DLD1 (cell line): Measurements from ENCODE around the gene CORIN.
"Not testable (repeated sequence)": the region's sequence is repeated elsewhere in the genome, so short reads cannot be mapped to it uniquely, and the experiment has no call there.

ENCODE experiments used
- in situ Hi-C: cut with HindIII; loops from 2 replicates; pipeline ENCODE4 v1.10.0; 2017; ENCODE audit warnings: low sequenced_read_pairs

The CORIN gene

DNA sequence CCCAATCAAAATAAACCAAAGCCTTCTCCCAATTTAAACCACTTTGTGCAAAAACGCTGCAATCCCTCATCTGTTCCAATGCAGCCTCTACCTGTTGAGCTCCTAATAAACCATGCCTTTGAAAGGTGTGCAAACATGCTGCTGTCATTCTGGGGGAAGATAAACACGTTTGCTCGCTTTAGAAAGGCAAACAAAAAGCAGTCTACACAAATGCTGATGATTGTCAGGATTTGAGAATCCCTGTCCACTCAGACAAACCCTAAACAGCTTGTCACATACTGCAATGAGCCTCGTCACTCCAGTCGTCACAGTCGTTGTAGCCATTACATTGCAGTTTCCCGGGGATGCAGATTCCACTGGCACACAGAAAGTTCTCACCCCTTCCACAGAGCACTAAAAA, 145.2 kb downstream of the CORIN start:
- in situ Hi-C loops = no loop called here

DNA sequence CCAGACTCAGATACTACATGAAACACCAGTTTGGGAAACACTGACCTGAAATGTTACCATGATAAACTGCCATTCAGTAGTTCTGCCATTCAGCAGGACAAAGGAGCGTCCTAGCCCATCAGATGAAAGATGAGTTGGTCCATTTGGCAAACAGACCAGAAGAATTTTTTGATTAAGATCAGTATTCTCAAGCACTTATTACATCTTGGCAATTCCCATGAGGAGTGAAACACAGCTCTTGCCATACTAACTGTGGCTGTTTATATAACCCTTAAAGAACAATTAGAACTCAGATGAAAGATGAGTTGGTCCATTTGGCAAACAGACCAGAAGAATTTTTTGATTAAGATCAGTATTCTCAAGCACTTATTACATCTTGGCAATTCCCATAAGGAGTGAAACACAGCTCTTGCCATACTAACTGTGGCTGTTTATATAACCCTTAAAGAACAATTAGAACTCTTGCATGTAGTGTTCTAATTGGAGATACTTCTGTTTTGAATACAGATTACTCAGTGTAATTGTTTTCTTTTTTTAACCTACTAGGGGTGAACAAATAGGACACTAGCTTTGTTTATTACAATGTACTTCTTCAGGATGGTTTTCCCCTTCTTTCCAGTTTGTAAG, 146.0 kb downstream of the CORIN start:
- in situ Hi-C loops = not testable (repeated sequence)

DNA sequence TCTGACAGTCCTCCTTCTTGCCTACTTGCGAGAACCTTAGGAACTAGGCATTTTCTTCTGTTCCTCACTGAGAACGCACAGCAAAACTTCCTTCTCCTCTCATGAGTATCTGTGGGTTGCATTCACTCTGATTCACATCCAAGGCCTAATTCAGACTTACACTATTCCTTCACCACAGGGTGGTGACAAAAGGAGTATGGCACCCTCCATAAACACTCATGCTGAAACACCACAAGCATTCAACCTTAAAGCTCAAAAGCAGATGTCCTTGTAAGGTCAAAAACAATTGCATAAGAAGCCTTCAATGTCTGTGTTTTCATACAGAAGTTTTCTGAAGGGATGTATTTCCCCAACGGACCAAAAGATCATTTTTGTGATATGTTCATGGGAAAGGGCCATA, 147.3 kb downstream of the CORIN start:
- in situ Hi-C loops = no loop called here

DNA sequence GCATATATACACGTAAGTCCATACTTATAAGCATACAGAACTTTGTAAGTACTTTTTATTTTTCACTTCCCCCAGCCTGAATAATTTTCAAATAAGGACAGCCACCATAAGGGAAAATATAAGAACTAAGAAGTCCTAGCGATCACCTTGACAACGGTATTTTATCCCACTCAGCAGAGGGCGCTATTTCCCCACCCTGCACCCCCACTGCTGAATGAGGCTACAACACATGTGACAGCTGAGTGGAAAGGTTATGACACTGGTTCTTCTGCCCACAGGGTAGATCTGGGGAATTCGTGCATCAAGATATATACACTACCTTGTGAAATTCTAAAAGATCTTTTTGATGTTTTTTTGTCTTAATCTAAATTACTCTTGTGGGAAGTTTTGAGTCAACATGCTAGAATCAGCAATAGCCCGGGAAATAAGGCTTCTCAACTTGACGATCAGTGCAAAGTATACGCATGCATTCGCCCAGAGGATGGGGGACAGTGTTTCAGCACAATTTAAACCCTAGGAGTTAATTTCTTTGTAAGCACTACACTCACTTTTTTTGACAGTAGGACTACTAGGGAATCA, 151.5 kb downstream of the CORIN start:
- in situ Hi-C loops = no loop called here

DNA sequence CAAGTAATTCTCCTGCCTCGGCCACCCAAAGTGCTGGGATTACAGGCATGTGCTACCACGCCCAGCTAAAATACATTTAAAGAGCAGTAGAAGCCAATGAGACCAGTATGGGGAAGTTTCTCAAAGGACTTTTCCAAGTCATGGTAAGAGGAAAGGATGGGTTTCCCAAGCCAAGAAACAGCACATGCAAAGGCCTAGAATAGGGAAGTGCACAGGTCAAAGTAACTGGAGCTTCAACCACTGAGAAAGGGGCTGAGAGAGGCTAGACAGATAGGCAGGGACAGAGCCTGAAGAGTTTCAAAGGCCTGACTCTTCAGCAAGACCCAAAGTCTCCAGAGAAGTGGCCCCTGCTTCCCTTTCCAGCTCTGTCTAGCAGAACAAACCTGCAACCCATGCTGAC, 162.1 kb downstream of the CORIN start:
- in situ Hi-C loops = no loop called here

DNA sequence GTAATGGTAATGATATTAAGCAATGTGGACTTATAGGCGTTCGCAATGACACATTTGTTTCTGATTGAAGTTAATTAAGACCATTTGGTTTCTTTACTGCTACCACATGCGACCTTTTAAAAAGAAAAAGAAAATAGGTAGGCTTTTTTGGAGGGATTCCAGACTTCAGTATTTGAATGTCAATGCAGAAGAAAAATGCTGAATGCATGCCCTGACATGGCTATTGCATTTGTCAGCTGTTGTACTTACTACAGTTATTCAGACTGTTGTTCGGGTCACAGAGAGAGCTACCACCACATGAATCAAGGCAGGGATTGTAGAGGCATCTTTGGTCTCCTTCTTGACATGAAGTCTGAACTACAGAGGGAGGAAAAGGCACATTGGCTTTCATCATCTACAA, 163.7 kb downstream of the CORIN start:
- in situ Hi-C loops = no loop called here

DNA sequence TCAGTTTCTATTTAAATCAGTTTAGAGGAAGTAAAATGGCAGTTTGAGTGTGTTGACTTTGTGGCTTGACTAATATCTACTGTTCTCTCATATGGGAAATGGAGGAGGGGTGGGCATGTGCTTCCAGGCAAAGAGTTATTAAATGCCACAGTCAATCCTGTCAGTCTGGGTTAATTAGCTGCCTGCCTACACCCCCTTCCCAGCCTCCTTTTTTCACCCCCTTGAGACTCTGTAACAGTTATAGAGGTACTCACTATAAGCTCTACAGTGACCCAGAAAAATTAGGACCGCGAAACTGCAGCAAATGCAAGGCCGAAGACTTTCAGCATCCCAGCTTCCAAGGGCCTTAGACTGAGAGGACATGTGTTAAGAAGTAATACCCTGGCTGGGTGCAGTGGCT, 165.2 kb downstream of the CORIN start:
- in situ Hi-C loops = no loop called here

DNA sequence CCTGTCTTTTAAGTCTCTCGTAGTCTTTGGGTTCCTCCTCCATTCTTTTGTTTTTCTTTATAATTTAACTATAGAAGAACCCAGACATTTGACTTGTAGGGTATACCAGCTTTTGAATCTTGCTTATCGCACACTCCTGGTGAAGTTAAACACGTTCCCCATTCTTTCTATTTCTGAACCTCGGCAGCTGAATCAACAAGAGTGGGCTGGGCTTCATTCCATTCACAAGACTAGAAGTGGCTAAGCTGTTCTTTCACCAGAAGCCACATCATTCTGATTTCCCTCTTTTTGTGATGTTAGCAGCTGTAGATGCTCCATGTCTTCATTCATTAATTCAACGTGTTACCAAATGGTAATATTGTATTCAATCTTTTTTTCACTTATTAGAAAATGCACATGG, 167.9 kb downstream of the CORIN start:
- in situ Hi-C loops = no loop called here

DNA sequence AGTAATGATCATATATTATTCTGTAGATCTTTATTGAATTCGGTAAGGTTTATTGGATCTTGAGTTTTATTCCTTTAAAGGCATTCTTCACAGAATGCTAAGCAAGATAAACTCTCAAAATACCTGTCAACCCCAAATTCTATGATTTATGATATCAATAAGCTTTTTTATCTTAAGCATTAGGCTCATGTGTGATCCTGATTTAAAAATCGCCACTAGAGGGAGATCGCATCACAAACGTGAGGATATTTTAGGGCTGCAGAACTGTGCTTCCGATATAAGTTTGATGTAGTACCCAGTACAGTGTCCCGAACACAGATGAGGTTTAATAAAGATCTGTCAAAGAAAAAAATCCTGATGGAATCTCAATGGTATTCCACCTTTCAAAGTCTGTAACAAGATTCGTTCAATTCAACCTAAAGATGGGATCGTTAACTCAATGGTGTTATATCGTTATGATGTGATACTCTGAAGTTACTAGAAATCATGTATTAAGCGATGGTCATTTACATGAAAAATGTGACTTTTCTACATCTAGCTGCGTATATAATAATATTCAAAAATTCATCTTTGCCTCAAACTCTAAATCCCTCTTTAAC, 169.0 kb downstream of the CORIN start:
- in situ Hi-C loops = no loop called here

DNA sequence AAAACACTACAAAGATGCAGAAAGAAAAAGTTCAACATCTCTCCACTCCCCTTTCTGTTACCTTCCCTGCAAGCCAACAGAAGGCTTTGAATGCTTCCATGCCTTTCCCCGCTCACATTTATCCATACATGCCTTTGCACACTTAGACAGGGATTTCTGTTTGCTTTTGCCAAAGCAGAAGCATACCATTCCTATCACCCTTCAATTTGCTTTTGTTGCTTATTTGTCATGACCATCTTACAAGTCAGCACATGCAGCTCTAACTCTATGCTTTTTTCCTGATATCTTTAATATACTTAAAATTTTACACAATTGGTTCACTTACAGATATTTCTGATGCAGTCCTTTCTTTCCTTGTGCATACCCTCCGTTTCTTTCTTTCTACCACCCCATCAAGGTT, 169.6 kb downstream of the CORIN start:
- in situ Hi-C loops = no loop called here

DNA sequence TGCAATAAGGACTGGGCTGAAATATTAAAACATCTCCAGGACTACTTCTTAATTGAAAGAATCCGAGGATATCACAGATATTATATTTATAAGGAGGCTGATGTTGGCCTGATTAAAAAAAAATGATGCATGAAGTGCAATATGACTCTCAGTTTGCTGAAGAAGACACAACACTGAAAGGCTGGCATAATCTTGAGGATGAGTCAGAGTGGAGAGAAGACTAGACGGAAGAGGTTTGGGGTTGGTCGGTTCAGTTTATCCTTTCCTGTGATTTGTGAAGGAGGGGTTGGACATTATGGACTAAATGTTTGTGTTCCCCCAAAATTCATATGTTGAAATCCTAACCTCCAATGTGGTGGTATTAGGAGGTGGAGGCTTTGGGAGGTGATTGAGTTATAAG, 170.3 kb downstream of the CORIN start:
- in situ Hi-C loops = no loop called here

DNA sequence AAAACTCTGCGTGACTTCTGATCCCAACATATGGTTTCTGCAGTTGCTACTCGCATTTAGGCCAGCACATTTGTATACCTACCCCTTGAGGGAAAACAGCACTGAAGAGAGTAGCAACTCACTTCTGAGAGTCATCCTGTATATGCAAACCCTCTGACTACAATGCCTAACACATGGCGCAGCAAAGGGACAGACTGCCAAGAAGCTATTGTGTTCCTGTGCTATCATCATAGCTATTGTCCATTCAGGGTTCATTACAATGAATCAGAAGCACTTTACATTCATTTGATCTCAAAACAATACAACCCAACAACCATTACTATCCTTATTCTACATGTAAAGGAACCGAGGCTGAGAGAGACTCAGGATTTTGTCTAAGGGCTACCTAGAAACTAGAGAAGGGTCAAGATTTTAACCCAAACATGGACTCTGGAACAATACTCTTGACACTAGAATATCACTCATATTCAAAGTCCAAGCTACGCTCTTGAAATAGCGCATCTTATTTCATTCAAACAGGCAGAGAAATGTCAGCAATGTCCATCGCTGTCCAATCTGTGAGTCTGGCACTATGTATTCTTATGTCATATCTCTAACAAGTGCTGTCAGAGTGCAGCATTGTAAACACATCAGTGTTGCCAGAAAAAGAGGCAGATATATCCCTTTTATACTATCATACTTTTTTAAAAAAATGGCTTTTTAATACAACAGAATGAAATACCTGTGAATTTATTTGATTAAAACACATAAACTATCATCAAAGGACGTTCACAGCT, 173.6 kb downstream of the CORIN start:
- in situ Hi-C loops = no loop called here

DNA sequence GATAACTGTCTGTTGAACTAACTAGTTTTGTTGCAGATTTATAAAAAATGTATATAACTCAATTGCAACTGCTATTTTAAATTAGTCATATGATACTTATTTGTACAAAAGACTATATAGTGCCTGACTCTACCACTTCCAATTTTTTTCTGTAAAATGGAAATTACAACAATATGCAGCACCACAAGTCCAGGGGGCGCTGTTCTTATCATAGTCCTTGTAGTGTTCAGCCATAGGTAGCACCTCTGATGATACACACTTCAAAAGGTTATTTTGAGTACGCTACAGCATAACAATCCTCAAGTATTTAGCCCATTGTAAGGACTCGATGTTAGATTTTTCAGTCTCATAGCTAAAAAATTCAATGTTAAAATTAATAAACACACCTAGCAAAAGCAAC, 174.9 kb downstream of the CORIN start:
- in situ Hi-C loops = no loop called here

DNA sequence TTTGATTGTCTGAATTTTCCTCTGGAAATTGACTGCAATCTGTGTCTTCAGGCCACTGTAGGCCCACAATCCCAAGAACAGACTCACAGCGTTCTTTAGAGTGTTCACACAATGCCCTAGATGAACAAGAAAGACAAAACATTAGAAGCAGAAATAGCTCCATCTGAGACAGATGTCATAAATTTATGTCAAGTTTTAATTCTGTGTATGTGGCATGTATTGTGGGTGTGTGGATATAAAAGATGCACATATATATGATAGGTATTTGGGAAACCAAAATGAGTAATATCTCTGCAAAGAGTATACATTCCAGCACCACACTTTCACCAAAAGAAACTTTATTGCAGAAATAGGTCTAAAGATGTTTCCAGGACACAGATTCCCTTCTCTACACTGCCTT, 176.1 kb downstream of the CORIN start:
- in situ Hi-C loops = no loop called here

DNA sequence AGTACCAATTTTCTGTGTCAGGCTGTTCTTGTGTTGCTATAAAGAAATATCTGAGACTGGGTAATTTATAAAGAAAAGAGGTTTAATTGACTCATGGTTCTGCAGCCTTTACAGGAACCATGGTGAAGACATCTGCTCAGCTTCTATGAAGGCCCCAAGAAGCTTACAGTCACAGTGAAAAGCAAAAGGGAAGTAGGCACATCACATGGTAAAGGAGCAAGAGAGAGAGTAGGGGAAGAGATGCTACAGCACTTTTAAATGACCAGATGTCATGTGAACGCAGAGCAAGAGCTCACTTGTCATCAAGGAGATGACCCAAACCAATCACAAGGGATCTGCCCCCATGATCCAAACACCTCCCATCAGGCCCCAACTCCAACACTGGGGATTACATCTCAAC, 178.5 kb downstream of the CORIN start:
- in situ Hi-C loops = no loop called here

DNA sequence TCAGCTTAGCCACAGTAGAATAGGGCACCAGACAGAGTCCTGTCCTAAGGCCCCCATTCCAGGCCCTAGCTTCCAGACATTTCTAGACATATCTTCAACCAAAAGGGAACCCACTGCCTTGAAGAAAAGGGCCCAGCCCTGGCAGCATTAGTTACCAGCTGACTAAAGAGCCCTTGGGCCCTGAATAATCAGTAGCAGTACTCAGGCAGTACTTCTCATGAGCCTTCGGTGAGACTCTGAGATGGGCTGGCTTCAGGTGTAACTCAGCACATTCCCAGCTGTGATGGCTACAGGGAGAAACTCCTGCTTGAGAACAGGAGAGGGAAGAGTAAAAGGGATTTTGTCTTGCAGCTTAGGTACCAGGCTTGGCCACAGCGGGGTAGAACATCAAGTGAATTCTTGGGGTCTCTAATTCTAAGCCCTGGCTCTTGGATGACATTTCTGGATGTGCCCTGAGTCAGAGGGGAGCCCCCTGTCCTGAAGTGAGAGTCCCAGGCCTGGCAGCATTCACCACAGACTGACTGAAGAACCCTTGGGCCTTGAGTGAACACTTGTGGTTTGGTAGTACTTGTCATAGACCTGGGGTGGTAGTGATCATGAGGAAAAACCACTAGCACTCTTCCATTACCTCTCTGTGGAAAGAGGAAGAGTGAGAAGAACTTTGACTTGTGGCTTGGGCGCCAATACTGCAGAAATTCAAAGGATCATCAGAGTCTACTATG, 182.7 kb downstream of the CORIN start:
- in situ Hi-C loops = no loop called here

DNA sequence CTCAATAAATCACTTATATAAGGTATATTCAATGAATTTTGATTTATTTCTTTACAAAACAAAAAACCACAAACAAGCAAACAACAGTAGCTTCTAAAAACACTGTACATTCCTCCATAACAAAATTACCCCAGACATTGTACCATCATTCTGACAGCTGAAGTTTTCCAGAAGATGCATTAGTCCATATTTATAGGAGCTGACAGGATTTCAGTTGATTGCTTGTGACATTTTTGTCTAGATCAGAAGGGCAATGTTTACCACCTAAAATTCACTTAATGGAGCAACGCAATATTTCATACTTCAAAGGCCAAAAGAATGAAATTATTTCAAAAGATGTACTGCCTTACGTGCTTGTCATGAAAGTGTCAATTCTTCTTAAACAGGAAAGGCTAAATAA, 185.8 kb downstream of the CORIN start:
- in situ Hi-C loops = no loop called here

DNA sequence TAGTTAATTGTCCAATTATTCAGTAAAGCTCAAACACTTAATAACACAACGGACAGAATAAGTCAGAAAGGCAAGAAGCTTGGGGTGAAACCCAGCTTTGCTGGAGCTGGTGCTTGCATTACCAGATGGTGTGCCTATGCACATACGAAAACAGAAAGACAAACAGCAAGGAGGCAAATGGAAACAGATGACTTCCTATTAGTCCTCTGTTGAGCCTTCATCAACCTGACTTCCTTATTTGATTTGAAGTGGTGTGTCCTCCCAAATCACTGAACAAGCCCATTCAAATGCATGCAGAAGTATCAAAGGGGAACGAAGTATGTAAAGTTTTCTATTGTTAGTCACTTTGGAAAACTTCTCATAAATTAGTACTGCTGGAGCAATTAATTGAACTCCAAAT, 186.6 kb downstream of the CORIN start:
- in situ Hi-C loops = no loop called here

DNA sequence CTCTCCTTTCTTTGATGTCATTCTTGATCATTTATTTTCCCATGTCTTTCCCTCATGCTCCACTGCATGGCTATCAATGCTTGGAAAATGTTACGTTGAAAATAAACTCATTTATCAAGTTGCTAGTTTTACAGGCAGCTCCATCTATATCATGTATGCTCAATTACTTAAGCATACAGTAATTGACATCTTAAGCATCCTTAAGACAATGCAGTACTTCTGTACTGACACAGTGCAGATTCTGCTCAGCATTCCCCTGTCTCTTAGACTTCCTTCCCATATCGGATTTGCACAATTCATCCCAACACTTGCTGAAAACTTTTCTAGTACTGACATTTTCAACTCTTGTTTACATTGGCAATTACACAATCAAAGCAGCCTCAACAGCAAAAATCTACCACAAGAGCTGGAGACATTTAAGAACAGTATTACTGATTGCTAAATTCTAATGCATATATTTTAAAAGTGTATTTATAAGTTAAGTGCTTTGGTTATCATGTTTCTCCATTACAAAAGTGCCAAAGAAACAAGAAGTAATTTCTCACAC, 187.2 kb downstream of the CORIN start:
- in situ Hi-C loops = no loop called here

DNA sequence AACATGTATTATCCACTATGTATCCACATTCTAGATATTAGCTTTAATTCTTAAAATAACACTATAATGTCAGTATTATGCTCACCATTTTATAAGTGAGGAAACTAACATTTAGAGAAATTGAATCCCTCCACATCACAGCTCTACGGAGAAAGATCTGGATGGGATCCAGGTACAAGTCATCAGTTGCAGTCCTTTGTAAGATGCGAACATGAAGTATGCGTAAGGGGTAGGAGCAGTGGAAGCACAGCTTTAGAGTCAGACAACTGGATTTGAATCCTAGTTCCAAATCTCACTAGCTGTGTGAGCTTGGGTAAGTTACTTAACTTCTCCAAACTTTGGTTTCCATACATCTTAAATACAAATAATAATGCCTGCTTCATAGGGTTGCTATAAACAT, 190.3 kb downstream of the CORIN start:
- in situ Hi-C loops = no loop called here

DNA sequence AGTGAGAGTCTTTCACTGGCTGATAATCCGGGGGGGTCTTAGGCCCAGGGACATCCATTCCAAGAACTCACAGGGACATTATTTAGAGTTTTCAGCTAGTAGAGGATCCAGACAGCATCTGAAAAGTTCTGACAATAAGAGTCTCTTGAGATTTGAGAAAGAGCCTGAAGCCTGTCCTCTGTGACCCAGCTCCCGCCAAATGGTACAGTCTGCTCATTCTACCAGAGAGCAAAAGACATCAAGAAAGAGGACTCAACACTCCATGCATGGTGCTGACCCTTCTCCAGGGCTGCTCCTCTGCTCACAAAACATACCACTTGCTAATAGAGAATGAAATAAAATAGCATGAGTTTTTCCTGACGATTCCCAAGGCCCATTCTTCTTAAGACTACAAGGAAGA, 190.8 kb downstream of the CORIN start:
- in situ Hi-C loops = no loop called here
